K562 (cell line): ENCODE data around the gene CLN5. TPM values are rescaled to one million over a fixed set of nuclear protein-coding genes. Genes with fewer than 3 reads are reported as not detected.

Source experiments
- ARID4B ChIP-seq: sonication (generic); formaldehyde crosslinking; IDR thresholded peaks from 2 replicates; pipeline ENCODE4 v1.8.0; 2022; ENCODE audit warnings: mild to moderate bottlenecking, missing genetic modification reagents
- CBFB ChIP-seq: sonication (generic); formaldehyde crosslinking; IDR thresholded peaks from 2 replicates; pipeline ENCODE4 v1.4.0; 2020; ENCODE audit warnings: mild to moderate bottlenecking, missing genetic modification reagents
- CREM ChIP-seq: IDR thresholded peaks from 2 replicates; pipeline ENCODE4 v1.6.1; 2014; ENCODE audit warnings: antibody characterized with exemption, low read depth
- FOXA3 ChIP-seq, 2 experiments: fragments of 450-650 bp in 1 of 2; sonication (generic) in 1 of 2; formaldehyde crosslinking; IDR thresholded peaks in 1 of 2; conservative IDR thresholded peaks in 1 of 2; 2 replicates each; pipeline versions ENCODE4 v1.4.0 to v1.8.0; 2020 to 2022; ENCODE audit warnings: mild to moderate bottlenecking in 2 of 2, missing genetic modification reagents in 1 of 2
- GABPB1 ChIP-seq: sonication (generic); formaldehyde crosslinking; IDR thresholded peaks from 2 replicates; pipeline ENCODE4 v1.8.0; 2022; ENCODE audit warnings: mild to moderate bottlenecking, missing genetic modification reagents
- L3MBTL2 ChIP-seq: fragments of 450-650 bp; IDR thresholded peaks from 2 replicates; pipeline ENCODE4 v1.6.1; 2016; ENCODE audit warnings: mild to moderate bottlenecking, moderate library complexity
- NRF1 ChIP-seq, 2 experiments: fragments of 450-650 bp; IDR thresholded peaks in 1 of 2; conservative IDR thresholded peaks in 1 of 2; 2 replicates each; pipeline ENCODE4 v1.6.1; 2014; ENCODE audit warnings: mild to moderate bottlenecking in 2 of 2
- PHF21A ChIP-seq: fragments of 450-650 bp; IDR thresholded peaks from 2 replicates; pipeline ENCODE4 v1.6.1; 2017; ENCODE audit warnings: low read depth, borderline replicate concordance
- SMAD3 ChIP-seq: fragments of 450-650 bp; formaldehyde crosslinking; conservative IDR thresholded peaks from 2 replicates; pipeline ENCODE4 v1.4.0; 2020; ENCODE audit warnings: mild to moderate bottlenecking
- TOE1 ChIP-seq, 2 experiments: fragments of 450-650 bp in 1 of 2; sonication (generic) in 1 of 2; formaldehyde crosslinking in 1 of 2; IDR thresholded peaks; 2 replicates each; pipeline versions ENCODE4 v1.7.1 to v1.8.0; 2016 to 2022; ENCODE audit warnings: borderline replicate concordance in 2 of 2, mild to moderate bottlenecking in 2 of 2, antibody characterized with exemption in 1 of 2, inconsistent platforms in 1 of 2, low read depth in 1 of 2, missing genetic modification reagents in 1 of 2, moderate library complexity in 1 of 2
- U2AF1 ChIP-seq: fragments of 200-400 bp; formaldehyde crosslinking; optimal IDR thresholded peaks from 2 replicates; pipeline ENCODE3; 2017; ENCODE audit warnings: mild to moderate bottlenecking, low read depth, low read length, moderate library complexity
- VEZF1 ChIP-seq: fragments of 200-800 bp; sonication (Bioruptor generic); IDR thresholded peaks from 2 replicates; pipeline ENCODE4 v1.6.1; 2017; ENCODE audit warnings: missing genetic modification characterization, missing compliant biosample characterization
- ZC3H8 ChIP-seq: fragments of 450-650 bp; IDR thresholded peaks from 2 replicates; pipeline ENCODE4 v1.6.1; 2017
- ZNF212 ChIP-seq: fragments of 450-650 bp; formaldehyde crosslinking; IDR thresholded peaks from 2 replicates; pipeline ENCODE4 v1.4.0; 2020; ENCODE audit warnings: mild to moderate bottlenecking
- ZNF584 ChIP-seq: fragments of 200-800 bp; sonication (Bioruptor generic); IDR thresholded peaks from 2 replicates; pipeline ENCODE4 v1.6.1; 2016; ENCODE audit warnings: low read depth, mild to moderate bottlenecking, missing genetic modification characterization, missing compliant biosample characterization
- ZNF780A ChIP-seq: fragments of 250-450 bp; sonication (Bioruptor Pico); IDR thresholded peaks from 2 replicates; pipeline ENCODE4 v1.5.0; 2021; ENCODE audit warnings: mild to moderate bottlenecking
- polyA plus RNA-seq, 8 experiments: library from polyadenylated mRNA; depleted of rRNA in 4 of 8; stranded (reverse) in 5 of 8; unstranded in 3 of 8; fragments of >200 nt; fragmentation: Nextera tagmentation in 2 of 8; fragmentation: Illumina TruSeq in 1 of 8; extraction: Ambion mirVana in 2 of 8; extraction: Trizol in 1 of 8; gene quantifications; 2 replicates each; pipeline versions ENCODE4 v1.2.1 to v1.2.3, GENCODE V29; 2011 to 2014; ENCODE audit warnings: inconsistent platforms in 1 of 8, missing spikeins in 1 of 8
- total RNA-seq, 7 experiments: library from RNA; depleted of rRNA in 6 of 7; stranded (reverse); fragments of >200 nt in 6 of 7; fragmentation: Illumina TruSeq in 2 of 7; extraction: Trizol in 2 of 7; gene quantifications; 2 replicates each; pipeline versions ENCODE4 v1.2.1 to v1.2.3, GENCODE V29; 2011 to 2021; ENCODE audit warnings: low replicate concordance in 1 of 7
- TF ChIP-seq, protein P1 (sequence below): fragments of 250-450 bp; sonication (Bioruptor Pico); IDR thresholded peaks from 2 replicates; pipeline ENCODE4 v1.4.0; 2020; ENCODE audit warnings: mild to moderate bottlenecking
- TF ChIP-seq, protein P2 (sequence below), 3 experiments: IDR thresholded peaks in 2 of 3; conservative IDR thresholded peaks in 1 of 3; 2 replicates each; pipeline ENCODE4 v1.5.1; 2011 to 2012; ENCODE audit warnings: low read length in 3 of 3, mild to moderate bottlenecking in 3 of 3, control low read depth in 2 of 3, improper control_type of control experiment in 1 of 3, inconsistent platforms in 1 of 3, low read depth in 1 of 3, mixed read lengths in 1 of 3, moderate library complexity in 1 of 3; ENCODE audit not compliant: insufficient read depth in 2 of 3

CLN5 gene
- total and polyA plus RNA-seq, 9 of the 15 experiments (the other 6 are each of a cell fraction or from before 2014, with no cell fraction given), result 4.6 to 11.5 (median 7.2) TPM

- TF ChIP-seq CBFB (CRISPR knock-in tag), result 0 out of 2 replicates have a peak, but pooled peaks have one; percentile 21
- no peak for TF ChIP-seq ZC3H8
- TF ChIP-seq ZNF780A (CRISPR knock-in tag), result no peak
- TF ChIP-seq ZNF212, result no peak
- TF ChIP-seq TOE1 (IDR thresholded peaks at IDR 0.05; ENCODE audit: borderline replicate concordance), result 0 out of 2 replicates have a peak, but pooled peaks have one; percentile 16
- TF ChIP-seq TOE1 (CRISPR knock-in tag; IDR thresholded peaks at IDR 0.05; ENCODE audit: borderline replicate concordance, low read depth), result no peak
- no peak for TF ChIP-seq GABPB1 (CRISPR knock-in tag)
- TF ChIP-seq VEZF1 (CRISPR knock-in tag), result peak; percentile 96
- TF ChIP-seq SMAD3, result no peak
- peak; percentile 58; the same call in 1 of the 2 replicates for TF ChIP-seq ARID4B
- peak in 1 of 2 experiments; percentile 89; a peak in 2 of 4 replicates for TF ChIP-seq FOXA3 (CRISPR knock-in tag; conservative IDR thresholded peaks at IDR 0.05 in 1 of 2, IDR thresholded peaks at IDR 0.05 in 1 of 2)
- TF ChIP-seq, protein P1, sequence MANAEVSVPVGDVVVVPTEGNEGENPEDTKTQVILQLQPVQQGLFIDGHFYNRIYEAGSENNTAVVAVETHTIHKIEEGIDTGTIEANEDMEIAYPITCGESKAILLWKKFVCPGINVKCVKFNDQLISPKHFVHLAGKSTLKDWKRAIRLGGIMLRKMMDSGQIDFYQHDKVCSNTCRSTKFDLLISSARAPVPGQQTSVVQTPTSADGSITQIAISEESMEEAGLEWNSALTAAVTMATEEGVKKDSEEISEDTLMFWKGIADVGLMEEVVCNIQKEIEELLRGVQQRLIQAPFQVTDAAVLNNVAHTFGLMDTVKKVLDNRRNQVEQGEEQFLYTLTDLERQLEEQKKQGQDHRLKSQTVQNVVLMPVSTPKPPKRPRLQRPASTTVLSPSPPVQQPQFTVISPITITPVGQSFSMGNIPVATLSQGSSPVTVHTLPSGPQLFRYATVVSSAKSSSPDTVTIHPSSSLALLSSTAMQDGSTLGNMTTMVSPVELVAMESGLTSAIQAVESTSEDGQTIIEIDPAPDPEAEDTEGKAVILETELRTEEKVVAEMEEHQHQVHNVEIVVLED (CRISPR knock-in tag), result 0 out of 2 replicates have a peak, but pooled peaks have one; percentile 7
- TF ChIP-seq L3MBTL2, result peak; percentile 84
- TF ChIP-seq ZNF584, result no peak
- TF ChIP-seq U2AF1, result no peak
- TF ChIP-seq, protein P2, sequence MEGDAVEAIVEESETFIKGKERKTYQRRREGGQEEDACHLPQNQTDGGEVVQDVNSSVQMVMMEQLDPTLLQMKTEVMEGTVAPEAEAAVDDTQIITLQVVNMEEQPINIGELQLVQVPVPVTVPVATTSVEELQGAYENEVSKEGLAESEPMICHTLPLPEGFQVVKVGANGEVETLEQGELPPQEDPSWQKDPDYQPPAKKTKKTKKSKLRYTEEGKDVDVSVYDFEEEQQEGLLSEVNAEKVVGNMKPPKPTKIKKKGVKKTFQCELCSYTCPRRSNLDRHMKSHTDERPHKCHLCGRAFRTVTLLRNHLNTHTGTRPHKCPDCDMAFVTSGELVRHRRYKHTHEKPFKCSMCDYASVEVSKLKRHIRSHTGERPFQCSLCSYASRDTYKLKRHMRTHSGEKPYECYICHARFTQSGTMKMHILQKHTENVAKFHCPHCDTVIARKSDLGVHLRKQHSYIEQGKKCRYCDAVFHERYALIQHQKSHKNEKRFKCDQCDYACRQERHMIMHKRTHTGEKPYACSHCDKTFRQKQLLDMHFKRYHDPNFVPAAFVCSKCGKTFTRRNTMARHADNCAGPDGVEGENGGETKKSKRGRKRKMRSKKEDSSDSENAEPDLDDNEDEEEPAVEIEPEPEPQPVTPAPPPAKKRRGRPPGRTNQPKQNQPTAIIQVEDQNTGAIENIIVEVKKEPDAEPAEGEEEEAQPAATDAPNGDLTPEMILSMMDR (IDR thresholded peaks at IDR 0.05 in 2 of 3, conservative IDR thresholded peaks at IDR 0.05 in 1 of 3; ENCODE audit: insufficient read depth in 2 of 3, low read depth in 1 of 3, low read length in 3 of 3), result no peak
- no peak for TF ChIP-seq PHF21A
- TF ChIP-seq CREM, result 0 out of 2 replicates have a peak, but pooled peaks have one; percentile 8
- TF ChIP-seq NRF1 (conservative IDR thresholded peaks at IDR 0.05 in 1 of 2, IDR thresholded peaks at IDR 0.05 in 1 of 2), result peak; percentile 51 to 65
Observed at GRCh38 chr13:77026255-77026860, 34.5 kb downstream of the CLN5 start (continued).
